Heart right ventricle (tissue), 16 donors: ENCODE measurements around the gene FBXO44. TPM values are rescaled to one million over a fixed set of nuclear protein-coding genes. Genes with fewer than 3 reads are reported as not detected.

Experiments
- ATAC-seq, 8 donors: fragments of 200-7000 bp; cut with Tn5 transposase; one replicate each; pipeline ENCODE4 v1.9.1; 2020; ENCODE audit warnings: mild to moderate bottlenecking in 8 of 8, moderate library complexity in 8 of 8, moderate number of reproducible peaks in 1 of 8
- DNase-seq, 2 donors: peaks; one replicate each; pipeline ENCODE4 v3.0.0-alpha.2; 2020
- H3K27ac ChIP-seq, 10 donors: fragments of 200-600 bp; sonication (generic) in 2 of 10; one replicate each; pipeline versions ENCODE4 v1.5.0 to v1.8.0; 2020 to 2022; ENCODE audit warnings: mild to moderate bottlenecking in 3 of 10
- H3K27me3 ChIP-seq, 7 donors: fragments of 200-600 bp; one replicate each; pipeline ENCODE4 v1.8.0; 2021 to 2022; ENCODE audit warnings: mild to moderate bottlenecking in 2 of 7
- H3K36me3 ChIP-seq, 9 donors: fragments of 200-600 bp; sonication (generic) in 1 of 9; one replicate each; pipeline versions ENCODE4 v1.5.0 to v1.8.0; 2020 to 2022; ENCODE audit warnings: mild to moderate bottlenecking in 2 of 9
- H3K4me1 ChIP-seq, 9 donors: fragments of 200-600 bp; sonication (generic) in 1 of 9; one replicate each; pipeline versions ENCODE4 v1.5.0 to v1.8.0; 2020 to 2022; ENCODE audit warnings: mild to moderate bottlenecking in 4 of 9
- H3K4me3 ChIP-seq, 10 donors: fragments of 200-600 bp; sonication (generic) in 2 of 10; one replicate each; pipeline versions ENCODE4 v1.5.0 to v1.8.0; 2020 to 2022; ENCODE audit warnings: mild to moderate bottlenecking in 7 of 10, moderate library complexity in 2 of 10
- H3K9me3 ChIP-seq, 11 donors: fragments of 200-600 bp in 10 of 11; sonication (generic) in 2 of 11; one replicate each; pipeline versions ENCODE4 v1.5.0 to v1.8.0; 2013 to 2022; ENCODE audit warnings: mild to moderate bottlenecking in 2 of 11, control low read depth in 1 of 11, moderate library complexity in 1 of 11
- CTCF ChIP-seq, 9 donors: fragments of 200-600 bp; sonication (generic) in 2 of 9; IDR thresholded peaks; one replicate each; pipeline versions ENCODE4 v1.5.0 to v1.8.0; 2021 to 2022; ENCODE audit warnings: antibody characterized with exemption in 9 of 9, mild to moderate bottlenecking in 5 of 9, moderate library complexity in 1 of 9
- WGBS, 2 donors: extraction: QIAGEN DNeasy Blood & Tissue Kit; methylation state at CpG; one replicate each; pipeline ENCODE4 v1.1.7; 2013; ENCODE audit warnings: inconsistent platforms in 1 of 2; 5-methylcytosine and 5-hydroxymethylcytosine counted together
- intact Hi-C, 10 donors: fragments of 100-400 bp; cut with DNase I; formaldehyde crosslinking; loops; one replicate each; pipeline versions ENCODE4 v1.11.1 to v1.14.2; 2022
- polyA plus RNA-seq, 2 donors: library from polyadenylated mRNA; stranded (reverse); fragments of 200-250 nt; gene quantifications; one replicate each; pipeline ENCODE4 v1.2.3, GENCODE V29; 2013
- total RNA-seq, 10 donors: library from RNA; stranded (reverse); fragmentation: NEBNext Ultra II Directional in 3 of 10; extraction: Animal tissue kit (Norgen Biotek cat#: 25700) in 3 of 10; gene quantifications; one replicate each; pipeline versions ENCODE4 v1.2.1 to v1.2.4, GENCODE V29; 2021 to 2023
- donor health status: Arrhythmogenic right ventricular cardiomyopathy.
- donor health status: ischemic (EF 13 %, LVEDD 7.1; RV severe dilation, severe dysfunction).
- donor health status: healthy with polysubstance abuse.
- donor health status: DM: no; HTN: yes; CAD: no.
- donor health status: DM: no; HTN: no; CAD: no.
- donor health status: ischemic (EF 25% LVEDD 6.9; RV normal size, moderate dysfunction).
- donor health status: ischemic (EF 25% LVEDD 5.7; RV mildly dilated, moderate dysfunction).
- donor health status: healthy.
- donor health status: DM: yes; HTN: yes; CAD: no.
- donor health status: Ischemic cardiomyopathy.
- donor health status: ischemic (EF 35%, LVEDD 5.7; RV mildly dilated, moderate dysfunction).
- donor health status: nonischemic (EF 11% LVEDD 7.7; RV severe dilation, severe dysfunction).
- donor health status: DM: yes; HTN: yes; CAD: no.
- donor health status: PGD.
- donor health status: ischemic (EF 29% LVEDD 5.4; RV normal size, mild dysfunction).
- donor health status: nonischemic (EF 23%, LVEDD 6.1; RV moderate dilation, normal function).

The FBXO44 gene
- total and polyA plus RNA-seq, 12 donors, result 10.1 to 28.2 (median 15.8) TPM

- DNase-seq (no peak), ATAC-seq (no peak)
- TF ChIP-seq CTCF (IDR thresholded peaks at IDR 0.05), result no peak
- Histone ChIP-seq H3K4me1 (peaks cover 0 to 18% (median 13%) of the 10 kb centered on the region in 9 donors), H3K27me3 (peaks cover 0 to 86% (median 68%) of the 10 kb centered on the region in 7 donors), H3K27ac (no peak overlapping the region), H3K9me3 (no peaks in the 10 kb centered on the region), H3K36me3 (no peaks in the 10 kb centered on the region), H3K4me3 (no peak overlapping the region)
- WGBS, 2 donors, result 85 to 86% methylated on average over 15 of the region's 15 CpGs
- intact Hi-C loops, result no loop called here
These were observed 47.5 kb downstream of the FBXO44 start for GRCh38 chr1:11701981-11702803.

GRCh38 chr1:11703357-11704193, 48.9 kb downstream of the FBXO44 start:
- 61 to 77% methylated on average over 8 of the region's 8 CpGs for WGBS, 2 donors
- DNase-seq (no peak), ATAC-seq (no peak)
- no peak overlapping the region for H3K4me3 ChIP-seq
- H3K27ac ChIP-seq, result no peak overlapping the region
- no peaks in the 10 kb centered on the region for H3K9me3 ChIP-seq
- H3K36me3 ChIP-seq, result no peaks in the 10 kb centered on the region
- H3K4me1 ChIP-seq, result peaks cover 0 to 31% (median 22%) of the 10 kb centered on the region in 9 donors
- H3K27me3 ChIP-seq, result peaks cover 0 to 72% (median 60%) of the 10 kb centered on the region in 7 donors
- TF ChIP-seq CTCF (IDR thresholded peaks at IDR 0.05), result no peak
- intact Hi-C loops, result no loop called here

- no peak for TF ChIP-seq CTCF (IDR thresholded peaks at IDR 0.05)
- WGBS, 2 donors, result 62 to 69% methylated on average over 11 of the region's 11 CpGs
- H3K4me3 ChIP-seq, result no peak overlapping the region
- peaks cover 0 to 68% (median 59%) of the 10 kb centered on the region in 7 donors for H3K27me3 ChIP-seq
- no peaks in the 10 kb centered on the region for H3K9me3 ChIP-seq
- H3K36me3 ChIP-seq, result no peaks in the 10 kb centered on the region
- no peak for ATAC-seq
- H3K27ac ChIP-seq, result no peak overlapping the region
- intact Hi-C loops, result no loop called here
- H3K4me1 ChIP-seq, result peaks cover 0 to 34% (median 22%) of the 10 kb centered on the region in 9 donors
- no peak for DNase-seq
These were observed 49.5 kb downstream of the FBXO44 start for GRCh38 chr1:11704194-11704529.

DNA sequence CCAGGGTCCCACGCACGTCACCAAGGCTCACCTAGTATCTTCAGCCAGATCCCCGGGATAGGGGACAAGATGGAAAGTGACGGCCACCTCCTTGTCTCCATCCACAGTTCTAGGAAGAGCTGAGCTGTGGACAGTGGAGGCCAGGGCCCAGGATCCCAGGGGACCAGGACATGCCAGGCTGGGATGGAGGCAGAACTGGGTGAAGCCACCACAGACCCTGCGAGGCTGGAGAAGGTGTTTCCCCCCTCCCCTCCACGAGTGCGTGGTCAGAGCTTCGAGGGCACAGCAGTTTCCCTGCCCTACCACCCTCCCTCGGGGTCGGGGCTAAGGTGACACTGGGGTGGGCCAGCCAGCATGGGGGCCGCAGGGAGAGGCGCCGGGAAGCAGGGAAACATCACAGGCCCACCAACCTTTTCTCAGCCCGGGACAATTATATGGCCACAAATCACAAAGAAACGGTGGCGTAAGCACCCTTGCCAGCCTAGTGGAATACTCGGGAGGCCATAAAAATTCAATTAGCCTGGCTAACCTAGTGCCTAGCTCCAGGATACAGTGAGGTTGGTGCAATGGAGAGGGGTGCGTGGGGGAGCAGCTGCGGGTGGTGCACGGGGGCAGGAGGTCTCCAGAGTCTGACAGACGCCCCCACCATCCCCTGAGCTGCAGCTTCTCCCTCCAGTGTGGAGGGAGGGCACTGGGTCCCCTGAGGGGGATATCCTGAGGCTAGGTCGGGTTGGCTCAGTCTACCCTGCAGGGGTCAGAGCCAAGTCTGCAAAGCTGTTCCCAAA, 50.2 kb downstream of the FBXO44 start:
- Histone ChIP-seq H3K4me3 (no peak overlapping the region), H3K4me1 (peaks cover 0 to 34% (median 22%) of the 10 kb centered on the region in 9 donors), H3K27me3 (peaks cover 0 to 62% (median 53%) of the 10 kb centered on the region in 7 donors), H3K36me3 (no peaks in the 10 kb centered on the region), H3K27ac (no peak overlapping the region), H3K9me3 (no peaks in the 10 kb centered on the region)
- WGBS, 2 donors, result 75 to 82% methylated on average over 22 of the region's 22 CpGs
- intact Hi-C loops, result no loop called here
- TF ChIP-seq CTCF (IDR thresholded peaks at IDR 0.05), result no peak
- DNase-seq (no peak), ATAC-seq (no peak)
